IPS DF 19.7 (cell line): ENCODE results near the gene MRPS14.
A peak's percentile ranks its signal among the peaks of the same experiment; 100 is the strongest.
"Not testable (repeated sequence)": the region's sequence is repeated elsewhere in the genome, so short reads cannot be mapped to it uniquely, and the experiment has no call there.

Source experiments
- DNase-seq: peaks from one replicate; pipeline ENCODE4 v3.0.0-alpha.2; 2013; ENCODE audit warnings: low read depth, low spot score

Gene MRPS14

GRCh38 chr1:175023922-175024242 is 657 bp upstream of the MRPS14 start:
- not testable (repeated sequence) for DNase-seq

- no peak for DNase-seq
These were observed 3.7 kb downstream of the MRPS14 start for GRCh38 chr1:175019524-175019923.

- DNase-seq, result no peak
These were observed 8.0 kb downstream of the MRPS14 start for GRCh38 chr1:175015243-175015642.

GRCh38 chr1:175013445-175013844 is 9.8 kb downstream of the MRPS14 start:
- no peak for DNase-seq

- DNase-seq, result no peak
These were observed 13.7 kb downstream of the MRPS14 start for GRCh38 chr1:175009532-175009931.

GRCh38 chr1:175005085-175005783 is 18.0 kb downstream of the MRPS14 start:
- no peak for DNase-seq

GRCh38 chr1:175003521-175003920 is 19.7 kb downstream of the MRPS14 start:
- DNase-seq, result no peak

GRCh38 chr1:175002910-175003517 is 20.2 kb downstream of the MRPS14 start:
- no peak for DNase-seq

GRCh38 chr1:175000697-175001187 is 22.5 kb downstream of the MRPS14 start:
- DNase-seq, result no peak

GRCh38 chr1:174999936-175000696 is 23.1 kb downstream of the MRPS14 start, which contains the start of gene CACYBP:
TSS of gene CACYBP (plus strand) at chr1:174999947. CDS start at chr1:175000181, 234 bp downstream.
- DNase-seq, result peak; percentile 9

GRCh38 chr1:174999216-174999935 is 23.8 kb downstream of the MRPS14 start:
- peak; percentile 95 for DNase-seq

GRCh38 chr1:174998569-174999215 is 24.5 kb downstream of the MRPS14 start:
- DNase-seq, result peak; percentile 20

- no peak for DNase-seq
These were observed 26.2 kb downstream of the MRPS14 start for GRCh38 chr1:174997041-174997440.

GRCh38 chr1:174996476-174996875 is 26.7 kb downstream of the MRPS14 start:
- DNase-seq, result no peak

GRCh38 chr1:174995916-174996315 is 27.3 kb downstream of the MRPS14 start:
- DNase-seq, result no peak

- no peak for DNase-seq
These were observed 28.1 kb downstream of the MRPS14 start for GRCh38 chr1:174995121-174995520.

- no peak for DNase-seq
These were observed 31.8 kb downstream of the MRPS14 start for GRCh38 chr1:174991473-174991872.

- DNase-seq, result no peak
These were observed 32.7 kb downstream of the MRPS14 start for GRCh38 chr1:174990382-174990999.

GRCh38 chr1:174989536-174990220 is 33.5 kb downstream of the MRPS14 start:
- DNase-seq, result no peak

GRCh38 chr1:174988986-174989385 is 34.2 kb downstream of the MRPS14 start:
- no peak for DNase-seq
